HG03520 (cell line): Measurements from ENCODE around the gene PSMD13.

ENCODE experiments used
- ATAC-seq: cut with Tn5 transposase; IDR thresholded peaks from one replicate; pipeline ENCODE4 v1.9.1; 2021; ENCODE audit warnings: mild to moderate bottlenecking, moderate library complexity; ENCODE audit not compliant: unreplicated experiment

Gene PSMD13

GRCh38 chr11:297586-298405 lies 61.0 kb downstream of the PSMD13 start:
- no peak for ATAC-seq

- ATAC-seq, result no peak
Observed at GRCh38 chr11:298406-299065, 61.8 kb downstream of the PSMD13 start.

- no peak for ATAC-seq
Observed at GRCh38 chr11:299081-299891, 62.5 kb downstream of the PSMD13 start, which contains the start of gene IFITM5. TSS of gene IFITM5 (minus strand) at chr11:299526. CDS start at chr11:299490, 36 bp downstream.

GRCh38 chr11:299951-300735 lies 63.4 kb downstream of the PSMD13 start:
- no peak for ATAC-seq
